GM12892 (cell line): ENCODE results near the gene NHS.

Experiments used
- DNase-seq: peaks from one replicate; pipeline ENCODE4 v3.0.0; 2011; ENCODE audit not compliant: insufficient read length
- FAIRE-seq: peaks from 2 replicates; lab custom pipeline; 2011; peaks lifted over from hg19 to GRCh38; lab: Jason Lieb, UNC
- POLR2A ChIP-seq: IDR thresholded peaks from 2 replicates; pipeline ENCODE4 v1.6.1; 2011; ENCODE audit warnings: low read depth, low read length, control low read depth
- POLR2AphosphoS5 ChIP-seq: IDR thresholded peaks from 2 replicates; pipeline ENCODE4 v1.6.1; 2011; ENCODE audit warnings: low read depth, low read length, control low read depth
- TAF1 ChIP-seq: IDR thresholded peaks from 2 replicates; pipeline ENCODE4 v1.6.1; 2011; ENCODE audit warnings: low read depth, mild to moderate bottlenecking, control low read depth, low read length, borderline replicate concordance

The NHS gene

DNA sequence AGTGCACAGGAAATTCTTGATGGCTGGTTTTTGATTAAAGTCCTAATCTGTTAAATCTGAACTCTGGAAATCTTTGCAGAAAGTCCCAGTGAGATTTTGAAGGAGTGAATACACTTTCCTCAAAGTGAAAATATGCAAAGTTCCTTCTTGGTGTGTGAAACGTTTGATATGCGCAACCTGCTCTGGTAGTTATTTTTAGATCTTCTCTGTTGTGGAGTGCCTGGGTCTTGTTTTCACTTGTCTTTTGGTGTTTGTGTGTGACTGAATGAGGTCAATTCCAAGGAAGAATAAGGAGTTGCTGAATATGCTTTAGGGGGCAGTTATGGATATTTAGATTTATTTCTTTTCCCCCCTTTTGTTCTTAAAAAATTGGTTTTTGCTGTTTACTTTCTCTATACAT, 404.0 kb downstream of the NHS start:
- DNase-seq (no peak), FAIRE-seq (no peak)
- TF ChIP-seq POLR2A, result no peak
- no peak for TF ChIP-seq TAF1

DNA sequence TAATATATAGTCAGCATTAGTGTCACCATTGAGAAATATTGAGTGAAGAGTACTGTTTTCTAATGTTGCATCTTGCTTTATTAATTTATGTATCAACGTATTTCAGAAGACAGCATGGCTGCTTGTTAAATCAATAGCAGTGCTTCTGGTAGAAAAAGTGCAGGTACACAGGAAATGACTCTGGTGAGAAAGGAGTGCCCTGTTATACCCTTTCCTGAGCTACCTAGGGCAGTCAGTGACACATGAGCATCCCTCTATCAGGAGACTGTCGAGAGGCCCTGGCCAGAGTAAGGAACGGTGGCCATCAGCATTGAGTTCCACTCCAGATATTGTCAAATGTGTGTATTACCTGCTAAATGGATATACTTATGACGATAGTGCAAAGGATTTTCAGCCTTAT, 404.4 kb downstream of the NHS start:
- TF ChIP-seq TAF1 (no peak), POLR2A (no peak), POLR2AphosphoS5 (no peak)
- DNase-seq (no peak), FAIRE-seq (no peak)
